8988T (cell line): ENCODE results near the gene PGAM1.
A peak's percentile ranks its signal among the peaks of the same experiment; 100 is the strongest.
"Not testable (repeated sequence)": the region's sequence is repeated elsewhere in the genome, so short reads cannot be mapped to it uniquely, and the experiment has no call there.

Experiments
- DNase-seq: peaks from one replicate; pipeline ENCODE4 v3.0.0; 2011

The PGAM1 gene

DNA sequence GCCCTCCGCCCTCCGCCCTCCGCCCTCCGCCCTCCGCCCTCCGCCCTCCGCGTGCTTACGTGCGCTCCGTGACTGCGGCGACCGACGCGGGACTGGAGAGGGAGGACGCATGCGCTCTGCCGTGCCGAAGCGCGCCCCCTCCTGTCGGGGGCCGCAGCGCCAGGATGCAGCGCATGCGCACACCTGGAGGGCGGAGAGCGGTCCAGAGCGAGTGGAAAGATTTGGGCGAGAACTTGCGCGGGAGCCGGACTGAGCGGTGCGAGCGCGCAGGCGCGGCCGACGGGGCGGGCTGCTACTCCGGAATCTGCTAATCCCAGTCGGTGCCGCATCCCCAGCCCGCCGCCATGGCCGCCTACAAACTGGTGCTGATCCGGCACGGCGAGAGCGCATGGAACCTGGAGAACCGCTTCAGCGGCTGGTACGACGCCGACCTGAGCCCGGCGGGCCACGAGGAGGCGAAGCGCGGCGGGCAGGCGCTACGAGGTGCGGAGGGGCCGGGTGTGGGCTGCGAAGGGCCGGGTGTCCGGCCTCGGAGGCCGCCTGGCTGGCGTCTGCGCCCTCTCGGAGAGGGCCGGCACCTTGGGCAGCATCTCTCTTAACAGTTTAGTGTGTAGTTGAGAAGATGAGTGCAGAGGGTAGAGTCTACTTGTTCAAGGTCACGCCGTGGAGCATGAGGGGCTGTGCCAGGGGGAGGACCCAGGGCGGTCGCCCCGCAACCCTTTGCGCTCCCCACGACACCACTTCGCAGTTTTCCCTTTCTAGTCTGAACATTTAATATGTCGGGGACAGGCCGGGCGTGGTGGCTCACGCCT, at the start of gene PGAM1:
Gene PGAM1 (plus strand): TSS at position 228 of the 812 bp plus-strand sequence. CDS start 117 bp downstream, at position 345.
- peak; percentile 97 for DNase-seq

- DNase-seq: no peak
These were observed 49.6 kb upstream of the PGAM1 start for GRCh38 chr10:97376413-97376812.

DNA sequence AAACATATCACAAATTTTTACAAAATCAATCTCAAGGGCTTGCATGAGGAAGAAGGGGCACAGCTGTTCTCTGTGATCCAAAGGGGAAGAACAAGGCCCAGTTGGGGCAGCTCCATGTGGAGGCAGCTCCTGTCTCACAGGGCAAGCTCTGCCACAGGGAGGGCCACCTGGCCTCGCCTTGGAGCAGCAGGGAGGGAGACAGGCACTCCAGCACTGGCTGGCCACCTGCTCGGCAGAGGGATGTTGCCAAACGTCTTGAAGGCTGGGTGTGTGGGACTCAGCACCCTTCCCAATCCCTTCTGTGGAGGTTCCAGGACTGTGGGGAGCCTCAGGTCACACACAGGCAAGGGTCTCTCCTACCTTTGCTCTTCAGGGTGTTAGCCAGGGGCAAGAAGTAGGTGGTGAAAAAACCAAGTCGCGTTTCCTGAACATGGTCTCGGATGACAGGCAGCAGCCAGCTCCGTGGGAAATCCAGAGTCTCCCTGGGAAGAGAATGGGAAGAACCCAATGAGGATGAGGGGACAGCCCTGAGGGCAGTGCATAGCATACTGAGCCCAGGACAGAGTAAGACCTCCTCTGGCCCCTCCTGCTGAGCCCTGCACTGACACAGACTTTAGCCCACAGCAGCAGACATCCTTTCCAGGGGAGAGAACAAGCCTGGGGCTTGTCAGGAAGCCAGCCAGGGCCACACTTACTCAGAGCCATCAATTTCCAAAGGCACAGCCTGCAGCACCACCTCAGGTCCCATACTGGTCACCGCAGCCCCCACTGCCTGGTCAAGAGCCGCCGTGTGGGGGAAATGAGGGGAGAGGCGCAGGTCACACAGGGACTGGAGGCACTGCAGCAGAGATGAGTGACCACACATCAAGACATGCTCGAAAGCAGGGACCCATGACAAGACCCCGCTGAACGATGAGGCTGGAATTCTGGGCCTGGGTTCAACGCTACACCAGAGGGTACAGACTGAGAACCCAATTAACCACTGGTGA, 46.8 kb upstream of the PGAM1 start:
- DNase-seq: no peak

DNA sequence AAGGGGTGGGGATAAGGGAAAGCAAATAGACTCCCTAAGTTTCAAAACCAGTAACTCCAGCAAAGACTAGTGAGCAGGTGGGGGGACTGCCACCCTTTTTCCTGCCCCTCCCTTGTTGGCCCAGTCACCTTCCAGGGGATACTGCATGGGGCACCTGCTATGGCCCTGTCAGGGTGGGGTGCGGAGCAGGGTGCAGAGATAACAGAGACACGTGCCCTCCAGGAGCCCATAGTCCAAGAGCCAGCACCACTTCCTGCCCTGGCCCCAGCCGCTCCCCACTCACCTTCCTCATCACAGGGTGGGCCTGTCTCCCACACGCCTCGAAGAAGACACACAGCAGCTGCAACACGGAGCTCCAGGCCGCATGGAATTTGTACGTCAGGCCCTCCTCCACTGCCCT, 45.5 kb upstream of the PGAM1 start:
- DNase-seq: no peak

GRCh38 chr10:97381626-97382025, 44.4 kb upstream of the PGAM1 start:
- no peak for DNase-seq

GRCh38 chr10:97383159-97383558, 42.8 kb upstream of the PGAM1 start:
- no peak for DNase-seq

GRCh38 chr10:97384156-97384555, 41.8 kb upstream of the PGAM1 start:
- DNase-seq: no peak

DNA sequence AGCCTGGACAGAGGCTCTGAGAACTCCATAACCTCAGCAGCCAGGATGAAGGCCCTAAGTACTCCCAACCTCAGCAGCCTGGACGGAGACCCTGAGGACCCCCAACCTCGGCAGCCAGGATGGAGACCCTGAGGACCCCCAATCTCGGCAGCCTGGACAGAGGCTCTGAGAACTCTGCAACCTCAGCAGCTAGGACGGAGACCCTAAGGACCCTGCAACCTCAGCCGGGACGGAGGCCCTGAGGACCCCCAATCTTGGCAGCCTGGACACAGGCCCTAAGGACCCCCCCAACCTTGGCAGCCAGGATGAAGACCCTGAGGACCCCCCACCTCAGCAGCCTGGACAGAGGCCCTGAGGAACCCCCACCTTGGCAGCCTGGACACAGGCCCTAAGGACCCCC, 41.4 kb upstream of the PGAM1 start:
- DNase-seq: no peak

DNA sequence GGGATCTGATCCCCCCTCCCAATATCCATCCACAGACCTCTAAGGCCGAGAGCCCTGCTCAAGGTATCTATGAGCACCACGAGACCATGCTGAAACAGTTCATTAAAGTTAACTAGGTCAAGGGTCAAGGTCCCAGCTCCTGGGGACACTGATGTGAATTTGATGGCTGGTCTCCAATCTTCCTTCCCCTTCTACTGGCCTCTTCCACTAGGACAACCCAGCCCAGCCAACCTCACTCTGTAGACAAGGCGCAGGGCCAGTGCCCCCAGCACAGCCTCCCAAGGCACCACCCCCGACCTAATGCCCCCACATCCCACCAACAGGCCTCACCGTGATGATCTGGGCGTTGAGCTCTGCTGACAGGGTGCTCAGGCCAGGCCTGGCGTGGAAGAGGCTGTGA, 40.4 kb upstream of the PGAM1 start:
- no peak for DNase-seq

GRCh38 chr10:97388152-97388551, 37.8 kb upstream of the PGAM1 start:
- no peak for DNase-seq

DNA sequence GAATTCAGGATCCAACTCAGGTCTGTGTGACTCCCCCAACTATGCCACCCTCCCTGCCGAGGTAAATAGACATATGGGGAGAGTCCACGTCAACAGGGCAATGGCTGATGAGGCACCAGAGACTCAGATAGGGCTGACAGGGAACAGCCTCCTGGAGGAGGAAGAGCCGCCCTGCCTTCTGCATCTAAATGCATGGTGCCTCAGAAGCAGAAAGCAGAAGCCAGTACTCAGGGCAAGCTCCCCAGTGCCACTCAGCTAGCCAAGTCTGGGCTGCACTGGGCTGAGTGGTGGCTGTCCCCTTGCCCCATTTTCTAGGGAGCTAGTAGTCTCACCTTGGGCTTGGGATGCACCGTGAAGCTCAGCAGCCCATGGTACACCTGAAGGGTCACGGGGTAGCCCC, 35.9 kb upstream of the PGAM1 start:
- no peak for DNase-seq

DNA sequence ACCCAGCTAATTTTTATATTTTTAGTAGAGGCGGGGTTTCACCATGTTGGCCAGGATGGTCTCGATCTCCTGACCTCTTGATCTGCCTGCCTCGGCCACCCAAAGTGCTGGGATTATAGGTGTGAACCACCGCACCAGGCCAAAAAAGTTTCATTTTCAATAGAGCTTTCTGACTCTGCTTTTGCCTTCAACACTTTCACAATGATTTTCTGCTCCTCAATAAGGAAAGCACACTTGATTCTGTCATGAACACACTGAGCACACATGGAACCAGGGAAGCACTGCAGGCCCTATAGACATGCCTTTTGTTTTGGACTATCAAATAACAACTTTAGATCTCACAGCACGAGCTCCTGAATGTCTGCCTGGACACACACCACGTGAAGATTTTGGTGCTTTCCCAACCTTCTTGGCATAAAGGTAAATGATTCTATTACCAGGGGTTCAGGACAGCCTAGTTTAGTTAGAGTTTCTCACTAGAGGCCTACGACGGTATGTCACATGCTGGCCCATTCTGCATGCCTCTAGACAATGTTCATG, 32.9 kb upstream of the PGAM1 start:
- DNase-seq: no peak

DNA sequence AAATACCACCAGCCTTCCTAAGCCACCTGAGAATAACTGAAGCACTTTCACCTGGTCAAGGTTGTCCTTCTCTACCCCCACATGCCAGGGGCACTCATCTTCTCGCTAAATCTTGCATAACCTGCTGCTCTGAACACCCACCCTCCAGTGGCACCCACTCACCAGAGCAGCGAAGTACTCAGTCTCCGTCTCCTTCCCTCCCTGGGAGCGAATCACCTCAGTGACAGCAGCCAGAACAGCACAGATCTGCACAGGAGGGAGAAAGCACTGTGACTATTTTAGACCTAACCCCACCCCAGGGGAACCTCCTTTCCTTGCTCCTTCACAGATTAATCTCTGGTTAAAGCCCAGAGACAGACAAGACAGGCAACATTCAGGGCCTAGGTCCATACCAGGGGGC, 29.9 kb upstream of the PGAM1 start:
- no peak for DNase-seq

DNA sequence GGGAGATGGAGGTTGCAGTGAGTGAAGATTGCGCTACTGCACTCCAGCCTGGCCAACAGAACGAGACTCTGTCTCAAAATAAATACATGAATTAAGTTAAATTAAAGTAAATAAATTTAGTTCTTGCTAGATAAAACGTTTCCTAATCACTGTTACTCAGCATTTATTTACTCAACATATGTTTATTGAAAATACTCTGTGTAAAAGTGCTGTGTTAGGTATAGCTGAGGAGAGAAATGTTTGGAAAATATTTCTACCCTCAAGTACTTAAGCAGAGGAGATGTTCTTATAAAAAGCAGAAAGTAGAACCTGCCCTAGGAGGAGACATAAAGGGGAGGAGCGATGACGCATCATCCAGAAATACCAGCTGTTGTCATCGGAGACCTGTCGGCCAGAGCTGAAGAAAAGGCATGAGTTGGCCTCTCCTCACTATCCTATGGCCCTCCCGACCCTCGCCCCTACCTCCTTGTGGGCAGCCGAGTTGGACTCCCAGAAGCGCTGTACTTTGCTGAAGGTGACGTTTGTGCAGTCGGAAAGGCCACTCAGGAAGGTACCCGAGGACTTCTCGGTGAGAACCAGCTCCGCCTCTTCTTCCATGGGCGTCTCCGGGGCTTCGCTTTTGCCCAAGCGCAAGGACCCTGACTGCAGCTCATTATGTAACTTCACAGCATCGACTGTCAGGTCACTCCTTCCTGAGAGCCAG, 26.0 kb upstream of the PGAM1 start:
- no peak for DNase-seq

DNA sequence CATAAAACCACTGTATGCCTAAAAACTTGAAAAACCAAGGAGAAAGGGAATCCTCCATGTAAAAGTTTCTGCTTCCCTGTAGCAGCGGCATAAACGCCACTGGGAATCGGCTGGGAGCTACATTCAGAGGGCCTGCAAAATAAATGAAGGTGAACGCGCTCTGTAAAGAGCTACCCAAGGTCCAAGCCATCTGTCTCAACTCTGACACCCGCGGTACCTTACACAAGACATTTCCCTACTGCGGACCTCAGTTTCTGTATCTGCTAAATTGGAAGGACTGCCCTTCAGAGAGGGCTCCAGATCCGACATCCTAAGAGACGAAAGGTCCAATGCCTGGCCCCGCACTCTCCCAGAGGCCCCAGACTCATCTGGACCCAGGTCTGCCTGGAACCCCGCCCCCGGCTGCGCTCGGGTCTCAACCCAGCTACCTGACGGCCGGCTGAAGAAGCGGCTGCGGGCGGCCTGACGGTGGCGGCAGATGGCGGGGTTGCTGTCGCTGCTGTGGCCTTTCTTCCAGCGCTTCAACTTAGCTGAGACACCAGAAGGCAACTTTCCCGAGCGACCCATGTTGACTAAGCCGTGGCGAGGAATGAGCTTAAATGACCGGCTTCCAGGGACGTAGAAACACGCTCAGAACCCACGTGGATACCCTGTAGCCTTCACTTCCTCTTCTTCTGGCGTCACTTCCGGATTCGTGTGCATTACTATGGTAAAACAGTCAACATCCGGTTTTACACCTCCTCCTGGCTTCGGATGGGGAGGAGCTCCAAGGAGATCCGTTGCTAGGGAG, 25.1 kb upstream of the PGAM1 start, which contains the start of gene RRP12:
Gene RRP12 (minus strand): TSS at position 676 of the 790 bp plus-strand sequence. CDS start 109 bp downstream, at position 567.
- peak; percentile 82 for DNase-seq

DNA sequence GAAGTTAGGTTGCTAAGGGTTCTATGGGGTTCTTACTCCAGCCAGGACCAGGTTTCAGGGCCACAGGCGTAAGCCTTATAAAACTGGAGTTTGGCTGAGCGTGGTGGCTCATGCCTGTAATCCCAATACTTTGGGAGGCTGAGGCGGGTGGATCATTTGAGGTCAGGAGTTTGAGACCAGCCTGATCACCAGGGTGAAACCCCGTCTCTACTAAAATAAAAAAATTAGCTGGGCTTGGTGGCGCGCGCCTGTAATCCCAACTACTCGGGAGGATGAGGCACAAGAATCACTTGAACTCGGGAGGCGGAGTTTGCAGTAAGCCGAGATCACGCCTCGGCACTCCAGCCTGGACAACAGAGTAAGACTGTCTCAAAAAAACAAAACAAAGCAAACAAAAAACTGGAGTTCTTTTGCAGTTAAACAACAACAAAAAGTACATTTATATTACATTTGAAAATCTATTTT, 24.5 kb upstream of the PGAM1 start:
- DNase-seq: no peak

DNA sequence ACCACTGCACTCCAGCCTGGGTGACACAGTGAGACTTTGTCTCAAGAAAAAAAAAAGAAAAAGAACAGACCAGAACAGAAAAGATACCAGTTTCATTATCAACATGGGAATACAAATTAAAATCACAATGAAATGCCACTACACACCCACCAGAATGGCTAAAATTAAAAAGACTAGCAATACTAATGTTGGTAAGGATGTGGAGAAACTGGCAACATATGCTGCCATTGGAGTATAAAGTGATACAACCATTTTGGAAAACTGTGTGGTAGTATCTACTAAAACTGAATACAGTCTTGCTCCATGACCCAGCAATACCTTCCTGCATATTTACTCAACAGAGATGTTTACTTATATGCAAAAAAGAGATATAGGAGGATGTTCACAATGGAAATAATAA, 21.9 kb upstream of the PGAM1 start:
- DNase-seq: no peak

DNA sequence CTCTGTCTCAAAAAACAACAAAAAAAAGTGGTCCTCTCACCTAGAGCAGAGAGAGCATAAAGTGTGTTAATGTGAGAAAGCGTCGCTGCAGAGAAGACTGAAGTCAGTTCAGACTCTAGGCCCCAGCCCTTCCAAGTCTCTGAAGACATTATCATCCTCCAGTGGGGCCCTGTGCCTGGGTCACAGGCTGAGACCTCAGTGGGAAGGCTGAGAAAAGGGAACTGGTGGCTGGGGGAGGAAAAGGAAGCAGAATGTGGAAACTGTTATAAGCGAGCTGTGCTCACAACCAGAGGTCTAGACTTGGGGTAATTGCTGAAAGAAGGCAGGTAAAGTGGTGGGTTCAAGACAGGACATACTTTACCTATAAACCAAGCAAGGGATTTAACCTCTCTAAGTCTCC, 19.9 kb upstream of the PGAM1 start:
- no peak for DNase-seq

GRCh38 chr10:97406483-97406882, 19.5 kb upstream of the PGAM1 start:
- DNase-seq: not testable (repeated sequence)

GRCh38 chr10:97407211-97407951, 18.6 kb upstream of the PGAM1 start:
- peak; percentile 78 for DNase-seq

DNA sequence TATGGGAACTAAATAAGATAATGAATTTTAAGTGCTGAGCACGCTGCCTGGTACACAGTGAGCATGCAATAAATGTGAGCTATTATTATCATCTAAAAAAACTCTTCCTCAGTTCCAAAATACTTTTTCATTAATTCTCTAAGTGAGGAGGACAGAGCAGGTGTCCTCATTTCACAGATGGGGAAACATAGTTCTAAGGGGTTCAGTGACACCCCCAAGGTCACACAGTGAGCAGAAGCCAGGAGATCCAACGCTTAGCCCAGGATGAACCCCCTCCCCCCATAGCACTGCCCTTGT, 18.1 kb upstream of the PGAM1 start:
- no peak for DNase-seq
